Effector memory CD4-positive, alpha-beta T cell (primary cell): ENCODE data around the gene CNPY1.

Experiments used
- DNase-seq, 3 donors: peaks; one replicate each; pipeline ENCODE4 v3.0.0-alpha.2; 2020
- H3K27ac ChIP-seq: 2 replicates; pipeline ENCODE4 v1.7.0; 2013; ENCODE audit warnings: mild to moderate bottlenecking, low read length, moderate library complexity; ENCODE audit not compliant: insufficient read depth, poor library complexity, severe bottlenecking
- H3K27me3 ChIP-seq: replicated peaks from 2 replicates; pipeline ENCODE4 v1.7.0; 2013; ENCODE audit warnings: mild to moderate bottlenecking, low read length; ENCODE audit not compliant: insufficient read depth, control insufficient read depth, poor library complexity, severe bottlenecking
- H3K36me3 ChIP-seq: 2 replicates; pipeline ENCODE4 v1.7.0; 2013; ENCODE audit warnings: mild to moderate bottlenecking, low read length, moderate library complexity; ENCODE audit not compliant: control insufficient read depth, insufficient read depth
- H3K4me1 ChIP-seq: 2 replicates; pipeline ENCODE4 v1.7.0; 2013; ENCODE audit warnings: low read length, mild to moderate bottlenecking; ENCODE audit not compliant: control insufficient read depth, insufficient read depth, poor library complexity, severe bottlenecking
- H3K4me3 ChIP-seq: 2 replicates; pipeline ENCODE4 v1.7.0; 2013; ENCODE audit warnings: low read length, low read depth, mild to moderate bottlenecking; ENCODE audit not compliant: insufficient read depth, poor library complexity, severe bottlenecking
- H3K9me3 ChIP-seq: 2 replicates; pipeline ENCODE4 v1.7.0; 2013; ENCODE audit warnings: mild to moderate bottlenecking, low read length, moderate library complexity; ENCODE audit not compliant: control insufficient read depth

The CNPY1 gene

DNA sequence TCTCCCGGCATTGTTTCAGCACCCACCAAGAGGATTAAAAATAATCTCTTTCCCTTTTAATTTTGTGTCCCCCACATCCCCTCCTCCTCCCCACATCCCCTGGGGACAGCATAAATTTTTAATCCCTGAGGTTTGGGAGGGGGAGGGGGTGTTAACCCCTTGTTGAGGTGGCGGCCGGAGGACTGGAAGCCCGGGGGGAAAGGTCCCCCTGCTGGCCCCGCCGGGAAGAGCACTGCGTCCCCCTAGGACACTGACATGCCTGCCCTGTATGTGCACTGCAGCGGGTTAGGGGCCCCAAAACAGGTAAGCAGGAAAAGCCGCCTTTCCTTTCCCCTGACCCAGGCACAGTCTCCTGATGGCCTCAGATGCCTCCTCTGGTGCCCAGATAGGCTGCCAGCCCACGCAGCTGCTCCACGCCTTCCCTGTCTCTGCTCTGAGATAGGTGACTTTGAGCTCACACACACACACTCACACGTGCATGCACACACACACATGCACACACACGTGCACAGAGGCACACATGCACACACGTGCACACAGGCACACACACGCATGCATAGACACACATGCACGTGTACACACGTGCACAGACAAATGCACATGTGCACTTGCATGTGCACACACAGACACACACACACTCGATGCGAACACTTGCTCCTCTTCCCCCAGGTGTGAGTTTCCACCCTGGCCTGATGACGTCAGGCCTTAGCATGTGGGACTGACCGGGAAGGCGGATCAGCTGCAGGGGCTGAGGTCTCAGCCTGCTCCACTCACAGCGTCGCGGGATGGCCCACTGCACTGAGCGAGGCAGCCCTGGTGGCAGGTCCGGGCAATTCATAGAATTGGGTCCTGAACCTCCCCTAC, 12.3 kb downstream of the CNPY1 start:
- no peaks in the 10 kb centered on the region for H3K9me3 ChIP-seq
- no peak overlapping the region for H3K27ac ChIP-seq
- H3K27me3 ChIP-seq = peaks cover 30% of the 10 kb centered on the region
- DNase-seq = no peak
- no peak overlapping the region for H3K4me3 ChIP-seq
- peaks cover 13% of the 10 kb centered on the region for H3K4me1 ChIP-seq
- H3K36me3 ChIP-seq = no peaks in the 10 kb centered on the region

DNA sequence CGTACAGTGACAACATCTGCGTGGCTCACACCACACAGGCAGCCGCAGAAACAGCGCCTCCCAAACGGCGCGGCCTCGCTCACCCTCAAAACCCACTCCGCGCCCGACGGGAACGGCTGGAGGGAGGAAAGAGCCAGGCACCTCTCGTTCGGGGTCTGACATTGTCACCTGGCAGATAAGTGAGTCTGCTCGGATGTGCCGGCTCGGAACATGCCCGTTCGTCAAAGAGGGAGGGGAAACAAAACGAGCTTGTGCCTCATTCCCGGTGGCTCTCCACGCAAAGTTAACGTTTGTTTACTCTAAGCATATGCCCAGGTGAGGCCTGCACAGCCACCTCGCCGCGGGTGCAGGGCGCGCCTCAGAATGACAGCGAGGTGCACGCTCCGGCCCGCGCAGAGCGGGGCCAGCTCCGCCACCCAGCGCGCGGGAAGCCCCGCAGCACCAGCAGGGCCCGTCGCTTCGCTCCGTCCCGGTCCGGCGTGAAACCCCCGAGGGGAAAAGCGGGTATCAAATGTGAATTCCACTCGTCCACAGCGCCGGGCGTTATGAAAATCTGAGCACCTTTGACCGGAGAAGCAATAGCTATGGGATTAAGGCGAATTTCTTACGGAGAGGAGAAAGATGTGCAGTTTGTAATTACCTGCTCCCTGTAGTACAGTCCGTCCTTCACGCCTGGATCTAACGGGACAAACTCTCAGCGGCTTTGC, 13.1 kb downstream of the CNPY1 start:
- no peaks in the 10 kb centered on the region for H3K9me3 ChIP-seq
- DNase-seq = no peak
- H3K4me1 ChIP-seq = peaks cover 13% of the 10 kb centered on the region
- no peaks in the 10 kb centered on the region for H3K36me3 ChIP-seq
- H3K27me3 ChIP-seq = peaks cover 30% of the 10 kb centered on the region
- H3K4me3 ChIP-seq = no peak overlapping the region
- H3K27ac ChIP-seq = no peak overlapping the region

- H3K4me3 ChIP-seq = no peak overlapping the region
- H3K27me3 ChIP-seq = peaks cover 30% of the 10 kb centered on the region
- no peak for DNase-seq
- no peaks in the 10 kb centered on the region for H3K9me3 ChIP-seq
- H3K4me1 ChIP-seq = peaks cover 13% of the 10 kb centered on the region
- no peaks in the 10 kb centered on the region for H3K36me3 ChIP-seq
- H3K27ac ChIP-seq = no peak overlapping the region
Observed at GRCh38 chr7:155532792-155533119, 13.6 kb downstream of the CNPY1 start.

DNA sequence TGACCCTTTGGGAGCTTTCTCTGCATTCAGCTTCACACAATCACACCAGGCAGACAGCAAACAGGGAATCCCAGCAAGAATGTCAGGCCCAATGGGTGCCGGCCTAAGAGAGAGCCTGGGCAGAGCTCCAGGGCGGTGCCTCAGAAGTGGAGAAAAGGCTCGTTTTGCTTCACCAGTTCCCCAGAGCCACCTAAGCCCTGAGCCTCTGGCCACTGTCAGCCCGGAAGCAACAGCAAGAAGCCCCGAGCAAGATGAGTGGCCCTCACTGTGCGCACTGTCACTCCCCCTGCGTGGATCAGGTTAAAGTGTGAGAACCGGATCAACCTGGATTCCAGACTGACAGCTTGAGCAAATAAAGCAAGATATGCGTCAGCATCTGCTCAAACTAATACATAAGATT, 14.7 kb downstream of the CNPY1 start:
- DNase-seq = no peak
- no peak overlapping the region for H3K4me3 ChIP-seq
- H3K27me3 ChIP-seq = peaks cover 30% of the 10 kb centered on the region

DNA sequence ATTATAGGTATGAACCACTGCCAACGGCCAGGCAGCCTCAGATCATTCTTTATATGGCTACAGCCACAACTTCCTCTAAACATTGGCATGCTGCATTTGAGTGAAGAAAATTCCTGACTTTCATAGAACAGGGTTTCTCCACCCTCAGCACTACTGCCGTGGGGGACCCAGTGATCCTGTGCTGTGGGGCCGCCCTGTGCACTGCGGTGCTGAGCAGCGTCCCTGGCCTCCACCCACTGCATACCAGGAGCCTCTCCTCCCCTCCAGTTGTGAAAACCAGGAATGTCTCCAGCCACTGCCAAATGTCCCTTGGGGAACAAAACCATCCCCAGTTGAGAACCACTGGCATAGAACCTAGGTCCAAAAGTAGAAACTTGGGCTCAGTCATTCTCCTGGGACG, 15.8 kb downstream of the CNPY1 start:
- Histone ChIP-seq H3K4me1 (peaks cover 13% of the 10 kb centered on the region), H3K4me3 (no peak overlapping the region), H3K36me3 (no peaks in the 10 kb centered on the region), H3K9me3 (no peaks in the 10 kb centered on the region), H3K27ac (no peak overlapping the region), H3K27me3 (peaks cover 27% of the 10 kb centered on the region)
- no peak for DNase-seq

More for the DNA sequence above, 14.7 kb downstream of the CNPY1 start:
- H3K9me3 ChIP-seq = no peaks in the 10 kb centered on the region
- H3K4me1 ChIP-seq = peaks cover 13% of the 10 kb centered on the region
- no peaks in the 10 kb centered on the region for H3K36me3 ChIP-seq
- H3K27ac ChIP-seq = no peak overlapping the region

DNA sequence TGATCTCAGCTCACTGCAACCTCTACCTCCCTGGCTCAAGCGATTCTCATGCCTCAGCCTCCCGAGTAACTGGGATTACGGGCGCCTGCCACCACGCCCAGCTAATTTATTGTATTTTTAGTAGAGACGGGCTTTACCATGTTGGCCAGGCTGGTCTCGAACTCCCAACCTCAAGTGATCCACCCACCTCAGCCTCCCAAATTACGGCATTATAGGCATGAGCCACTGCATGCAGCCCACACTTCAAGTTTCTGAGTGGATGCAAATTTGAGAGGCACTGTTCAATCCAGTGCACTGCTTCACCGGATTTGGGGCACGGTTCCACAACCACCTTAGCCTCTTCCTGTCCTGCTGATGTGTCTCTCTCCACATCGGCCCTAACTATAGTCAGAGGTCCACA, 16.5 kb downstream of the CNPY1 start:
- H3K4me3 ChIP-seq = no peak overlapping the region

DNA sequence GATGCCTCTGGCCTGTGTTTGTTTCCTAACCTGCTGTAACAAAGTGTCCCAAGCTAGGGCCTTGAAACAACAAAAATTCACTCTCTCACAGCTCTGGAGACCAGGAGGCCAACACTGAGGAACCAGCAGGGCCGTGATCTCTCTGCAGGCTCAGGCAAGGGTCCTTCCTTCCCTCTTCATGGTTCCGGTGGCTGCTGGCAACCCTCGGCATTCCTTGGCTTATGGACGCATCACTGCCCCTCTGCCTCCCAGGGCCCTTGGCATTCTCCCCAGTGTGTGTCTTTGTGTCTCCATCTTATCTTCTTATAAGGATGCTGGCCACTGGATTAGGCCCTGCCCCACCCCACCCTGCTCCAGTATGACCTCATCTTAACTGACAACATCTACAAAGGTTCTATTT, 17.0 kb downstream of the CNPY1 start:
- no peak for DNase-seq
- no peak overlapping the region for H3K27ac ChIP-seq
- no peaks in the 10 kb centered on the region for H3K36me3 ChIP-seq
- peaks cover 20% of the 10 kb centered on the region for H3K27me3 ChIP-seq
- H3K9me3 ChIP-seq = no peaks in the 10 kb centered on the region
- no peak overlapping the region for H3K4me3 ChIP-seq
- peaks cover 13% of the 10 kb centered on the region for H3K4me1 ChIP-seq

More for the DNA sequence above, 16.5 kb downstream of the CNPY1 start:
- Histone ChIP-seq H3K36me3 (no peaks in the 10 kb centered on the region), H3K27ac (no peak overlapping the region), H3K27me3 (peaks cover 25% of the 10 kb centered on the region), H3K9me3 (no peaks in the 10 kb centered on the region), H3K4me1 (peaks cover 13% of the 10 kb centered on the region)
- DNase-seq = no peak

- H3K4me1 ChIP-seq = no peaks in the 10 kb centered on the region
- H3K9me3 ChIP-seq = no peaks in the 10 kb centered on the region
- no peak overlapping the region for H3K27ac ChIP-seq
- peaks cover 13% of the 10 kb centered on the region for H3K27me3 ChIP-seq
- H3K36me3 ChIP-seq = no peaks in the 10 kb centered on the region
- H3K4me3 ChIP-seq = no peak overlapping the region
- no peak for DNase-seq
Observed at GRCh38 chr7:155527664-155528063, 18.7 kb downstream of the CNPY1 start.

DNA sequence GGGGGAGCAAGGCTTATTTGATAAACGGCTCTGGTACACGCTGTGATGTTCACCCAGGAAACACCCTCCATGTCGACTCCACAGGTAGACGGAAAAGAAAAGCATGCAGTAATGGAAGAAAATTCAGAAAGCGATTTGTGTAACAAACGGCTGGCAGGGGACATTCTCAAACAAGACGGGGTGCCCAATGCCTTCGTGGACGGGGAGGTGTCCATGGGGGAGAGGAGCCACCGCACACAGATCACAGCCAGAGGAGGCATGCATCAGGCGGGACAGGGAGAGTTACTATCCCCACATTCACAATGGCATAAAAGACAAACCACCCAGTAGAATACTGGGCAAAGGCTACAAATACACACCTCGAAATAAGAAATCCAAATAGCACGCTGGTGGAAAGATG, 20.1 kb downstream of the CNPY1 start:
- Histone ChIP-seq H3K27ac (no peak overlapping the region), H3K27me3 (peaks cover 7% of the 10 kb centered on the region), H3K9me3 (no peaks in the 10 kb centered on the region), H3K36me3 (no peaks in the 10 kb centered on the region), H3K4me3 (no peak overlapping the region), H3K4me1 (no peaks in the 10 kb centered on the region)
- no peak for DNase-seq

GRCh38 chr7:155524018-155524556, 22.3 kb downstream of the CNPY1 start:
- no peaks in the 10 kb centered on the region for H3K36me3 ChIP-seq
- no peaks in the 10 kb centered on the region for H3K9me3 ChIP-seq
- no peak overlapping the region for H3K4me3 ChIP-seq
- no peaks in the 10 kb centered on the region for H3K4me1 ChIP-seq
- no peak overlapping the region for H3K27ac ChIP-seq
- no peaks in the 10 kb centered on the region for H3K27me3 ChIP-seq
- no peak for DNase-seq
